Endothelial cell of umbilical vein (primary cell): Measurements from ENCODE around the gene PDK2. TPM values are rescaled to one million over a fixed set of nuclear protein-coding genes. Genes with fewer than 3 reads are reported as not detected.

Experiments used
- BruUV-seq: library from RNA; stranded (reverse); fragments of 400-500 nt; replicated peaks from 2 replicates; lab custom pipeline; 2021; lab: Mats Ljungman, UMichigan
- CTCF ChIA-PET: fragments of 300-600, 350-600 bp; sonication (Branson Sonifier 250); formaldehyde crosslinking; loops from one replicate; lab custom pipeline; 2021; ENCODE audit warnings: antibody characterized with exemption, inconsistent platforms; lab: Charles Lee
- POLR2A ChIA-PET: fragments of 300-600, 350-600 bp; sonication (Branson Sonifier 250); formaldehyde crosslinking; loops from one replicate; lab custom pipeline; 2021; ENCODE audit warnings: antibody characterized with exemption, inconsistent platforms; lab: Charles Lee
- DNase-seq: peaks from one replicate; pipeline ENCODE4 v3.0.0-alpha.2; 2011; ENCODE audit warnings: low read depth, low spot score
- FAIRE-seq: peaks from 2 replicates; lab custom pipeline; 2011; peaks lifted over from hg19 to GRCh38; lab: Jason Lieb, UNC
- H2AFZ ChIP-seq: 2 replicates; pipeline ENCODE4 v1.6.0; 2012; ENCODE audit warnings: low read depth, low read length, control low read depth, inconsistent platforms
- H3K27ac ChIP-seq: 2 replicates; pipeline ENCODE4 v1.5.1; 2011; ENCODE audit warnings: low read depth, mild to moderate bottlenecking, control low read depth, low read length, moderate library complexity; ENCODE audit not compliant: insufficient read depth
- H3K27me3 ChIP-seq, 2 experiments: 2 replicates each; pipeline versions ENCODE4 v1.6.0 to v1.6.1; 2011; ENCODE audit warnings: low read length in 2 of 2, mixed read lengths in 1 of 2; ENCODE audit not compliant: control insufficient read depth in 2 of 2, insufficient read depth in 2 of 2
- H3K36me3 ChIP-seq, 2 experiments: 2 replicates in 1 of 2; 3 replicates in 1 of 2; pipeline ENCODE4 v1.5.1; 2011; ENCODE audit warnings: low read length in 2 of 2, mild to moderate bottlenecking in 1 of 2, moderate library complexity in 1 of 2; ENCODE audit not compliant: control insufficient read depth in 2 of 2, insufficient read depth in 2 of 2; ENCODE audit errors: extremely low read depth in 1 of 2
- H3K4me1 ChIP-seq: 3 replicates; pipeline ENCODE4 v1.5.1; 2011; ENCODE audit warnings: mild to moderate bottlenecking, low read length; ENCODE audit not compliant: control insufficient read depth, insufficient read depth; ENCODE audit errors: extremely low read depth
- H3K4me2 ChIP-seq: 2 replicates; pipeline ENCODE4 v1.6.1; 2011; ENCODE audit warnings: low read length, control low read depth, mixed read lengths; ENCODE audit not compliant: insufficient read depth
- H3K4me3 ChIP-seq, 3 experiments: fragments of 200-600 bp in 1 of 3; sonication (generic), shearing (Covaris generic) in 1 of 3; replicated peaks in 1 of 3; 2 replicates each; pipeline ENCODE4 v1.5.1; 2011 to 2016; ENCODE audit warnings: control low read depth in 3 of 3, low read length in 3 of 3, mild to moderate bottlenecking in 2 of 3, inconsistent platforms in 1 of 3, low read depth in 1 of 3, moderate library complexity in 1 of 3; ENCODE audit not compliant: insufficient read depth in 1 of 3
- H3K79me2 ChIP-seq: 2 replicates; pipeline ENCODE4 v1.6.0; 2012; ENCODE audit warnings: low read length, inconsistent platforms; ENCODE audit not compliant: control insufficient read depth, insufficient read depth
- H3K9ac ChIP-seq: replicated peaks from 2 replicates; pipeline ENCODE3; 2011; ENCODE audit warnings: low read length, control low read depth; ENCODE audit not compliant: insufficient read depth; ENCODE audit errors: extremely low read depth
- H3K9me1 ChIP-seq: replicated peaks from 3 replicates; pipeline ENCODE4 v1.6.0; 2011; ENCODE audit warnings: mild to moderate bottlenecking, low read length; ENCODE audit not compliant: control insufficient read depth, insufficient read depth; ENCODE audit errors: extremely low read depth
- H3K9me3 ChIP-seq: replicated peaks from 2 replicates; pipeline ENCODE4 v1.5.1; 2012; ENCODE audit warnings: low read length, inconsistent platforms; ENCODE audit not compliant: control insufficient read depth, insufficient read depth
- H4K20me1 ChIP-seq: replicated peaks from 2 replicates; pipeline ENCODE3; 2011; ENCODE audit warnings: mild to moderate bottlenecking, low read length; ENCODE audit not compliant: control insufficient read depth, insufficient read depth; ENCODE audit errors: extremely low read depth
- EZH2 ChIP-seq: IDR thresholded peaks from 2 replicates; pipeline ENCODE4 v1.6.1; 2012; ENCODE audit warnings: borderline replicate concordance, low read depth, mild to moderate bottlenecking, moderate library complexity, low read length, inconsistent platforms; ENCODE audit not compliant: severe bottlenecking
- FOS ChIP-seq: IDR thresholded peaks from 2 replicates; pipeline ENCODE4 v1.6.1; 2011; ENCODE audit warnings: mild to moderate bottlenecking, low read length, moderate library complexity, borderline replicate concordance; ENCODE audit not compliant: insufficient read depth
- GATA2 ChIP-seq: IDR thresholded peaks from 2 replicates; pipeline ENCODE4 v1.7.0; 2011; ENCODE audit warnings: low read depth, mild to moderate bottlenecking, moderate library complexity, mixed read lengths, low read length; ENCODE audit not compliant: insufficient read length, insufficient read depth
- JUN ChIP-seq: IDR thresholded peaks from 2 replicates; pipeline ENCODE4 v1.6.1; 2011; ENCODE audit warnings: borderline replicate concordance, low read depth; ENCODE audit not compliant: insufficient read length, insufficient read depth
- MYC ChIP-seq: IDR thresholded peaks from one replicate; pipeline ENCODE4 v1.6.1; 2011; ENCODE audit warnings: mild to moderate bottlenecking, low read depth, low read length
- POLR2A ChIP-seq: IDR thresholded peaks from 2 replicates; pipeline ENCODE4 v1.6.1; 2012; ENCODE audit warnings: low read depth, mild to moderate bottlenecking, control low read depth, low read length
- POLR2AphosphoS5 ChIP-seq: IDR thresholded peaks from 2 replicates; pipeline ENCODE4 v1.6.1; 2012; ENCODE audit warnings: low read depth, mild to moderate bottlenecking, control low read depth, low read length, moderate library complexity; ENCODE audit not compliant: insufficient read depth
- dilution Hi-C: fragments of 300-500 bp; cut with MboI; formaldehyde crosslinking; loops from one replicate; pipeline ENCODE4 v1.15.0; 2019; ENCODE audit warnings: low sequenced_read_pairs; ENCODE audit not compliant: extremely low pct_ligation_motif_present
- intact Hi-C: fragments of 100-400 bp; cut with micrococcal nuclease; formaldehyde crosslinking; loops from one replicate; pipeline ENCODE4 v1.10.0; 2022
- polyA plus RNA-seq, 4 experiments: library from polyadenylated mRNA; depleted of rRNA in 3 of 4; stranded (reverse) in 3 of 4; unstranded in 1 of 4; fragments of >200 nt; gene quantifications; 2 replicates each; pipeline versions ENCODE4 v1.2.1 to v1.2.3, GENCODE V29; 2011 to 2012; ENCODE audit warnings: missing spikeins in 1 of 4
- total RNA-seq: library from RNA; stranded (reverse); gene quantifications from 2 replicates; pipeline ENCODE4 v1.2.3, GENCODE V29; 2021
- TF ChIP-seq, protein P1 (sequence below), 2 donors: IDR thresholded peaks; 1 replicate in 1 of 2; 2 replicates in 1 of 2; pipeline ENCODE4 v1.5.1; 2011; ENCODE audit warnings: low read length in 2 of 2, mild to moderate bottlenecking in 2 of 2, moderate library complexity in 2 of 2, control low read depth in 1 of 2, inconsistent platforms in 1 of 2, low read depth in 1 of 2; ENCODE audit not compliant: insufficient read depth in 1 of 2; ENCODE audit errors: extremely low read depth in 1 of 2
- TF ChIP-seq, protein P2 (sequence below): IDR thresholded peaks from 2 replicates; pipeline ENCODE4 v1.6.1; 2011; ENCODE audit not compliant: insufficient read depth, insufficient read length

The PDK2 gene
- total and polyA plus RNA-seq, 2 donors (not counting 3 experiments of a cell fraction or from before 2014, with no cell fraction given), result 21.3 to 114 TPM

DNA sequence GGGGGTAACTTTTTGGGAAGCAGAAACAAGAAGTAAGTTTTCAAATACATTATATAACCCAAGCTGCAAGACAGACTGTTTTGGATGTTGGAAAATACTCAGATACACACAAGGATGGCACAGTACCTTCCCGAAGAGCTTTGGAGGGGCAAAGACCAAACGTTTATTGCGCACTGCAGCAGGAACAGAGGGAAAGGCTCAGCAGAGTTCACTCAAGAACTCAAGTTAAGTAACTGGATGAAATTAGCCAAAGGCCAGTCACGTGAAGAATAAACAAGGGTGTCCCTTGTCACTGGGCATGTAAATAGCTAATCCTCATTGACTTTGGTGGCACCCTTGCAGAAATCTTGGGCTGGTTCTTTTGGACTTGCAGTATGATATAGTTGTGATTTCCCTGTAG is 2.8 kb downstream of the PDK2 start:
- Histone ChIP-seq H2AFZ (no peak overlapping the region), H3K4me1 (peaks cover 10% of the 10 kb centered on the region), H3K9me3 (no peaks in the 10 kb centered on the region), H3K9ac (no peak overlapping the region), H3K4me3 (no peak overlapping the region), H3K79me2 (no peaks in the 10 kb centered on the region), H3K9me1 (no peaks in the 10 kb centered on the region), H3K27ac (no peak overlapping the region), H3K4me2 (no peak overlapping the region), H3K36me3 (peaks cover 0 to 5% of the 10 kb centered on the region in 2 experiments), H4K20me1 (no peaks in the 10 kb centered on the region), H3K27me3 (no peaks in the 10 kb centered on the region)
- no peak for FAIRE-seq
- no TSS peak for BruUV-seq
- ChIA-PET CTCF (interaction anchor here (1.3 to 2.1 kb wide), 4 partner anchors 10 to 72 kb away, joined by 3 to 5 read pairs (median 4); no protein-coding TSS in a partner anchor), POLR2A (no interaction called here)
- dilution Hi-C loops, result no loop called here
- TF ChIP-seq POLR2A (no peak), FOS (no peak), EZH2 (no peak), POLR2AphosphoS5 (no peak)
- TF ChIP-seq, protein P1, sequence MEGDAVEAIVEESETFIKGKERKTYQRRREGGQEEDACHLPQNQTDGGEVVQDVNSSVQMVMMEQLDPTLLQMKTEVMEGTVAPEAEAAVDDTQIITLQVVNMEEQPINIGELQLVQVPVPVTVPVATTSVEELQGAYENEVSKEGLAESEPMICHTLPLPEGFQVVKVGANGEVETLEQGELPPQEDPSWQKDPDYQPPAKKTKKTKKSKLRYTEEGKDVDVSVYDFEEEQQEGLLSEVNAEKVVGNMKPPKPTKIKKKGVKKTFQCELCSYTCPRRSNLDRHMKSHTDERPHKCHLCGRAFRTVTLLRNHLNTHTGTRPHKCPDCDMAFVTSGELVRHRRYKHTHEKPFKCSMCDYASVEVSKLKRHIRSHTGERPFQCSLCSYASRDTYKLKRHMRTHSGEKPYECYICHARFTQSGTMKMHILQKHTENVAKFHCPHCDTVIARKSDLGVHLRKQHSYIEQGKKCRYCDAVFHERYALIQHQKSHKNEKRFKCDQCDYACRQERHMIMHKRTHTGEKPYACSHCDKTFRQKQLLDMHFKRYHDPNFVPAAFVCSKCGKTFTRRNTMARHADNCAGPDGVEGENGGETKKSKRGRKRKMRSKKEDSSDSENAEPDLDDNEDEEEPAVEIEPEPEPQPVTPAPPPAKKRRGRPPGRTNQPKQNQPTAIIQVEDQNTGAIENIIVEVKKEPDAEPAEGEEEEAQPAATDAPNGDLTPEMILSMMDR (IDR thresholded peaks at IDR 0.05; ENCODE audit: extremely low read depth in 1 of 2, insufficient read depth in 1 of 2, low read depth in 1 of 2, low read length in 2 of 2), result no peak
- intact Hi-C loops, result no loop called here
- no peak for DNase-seq

DNA sequence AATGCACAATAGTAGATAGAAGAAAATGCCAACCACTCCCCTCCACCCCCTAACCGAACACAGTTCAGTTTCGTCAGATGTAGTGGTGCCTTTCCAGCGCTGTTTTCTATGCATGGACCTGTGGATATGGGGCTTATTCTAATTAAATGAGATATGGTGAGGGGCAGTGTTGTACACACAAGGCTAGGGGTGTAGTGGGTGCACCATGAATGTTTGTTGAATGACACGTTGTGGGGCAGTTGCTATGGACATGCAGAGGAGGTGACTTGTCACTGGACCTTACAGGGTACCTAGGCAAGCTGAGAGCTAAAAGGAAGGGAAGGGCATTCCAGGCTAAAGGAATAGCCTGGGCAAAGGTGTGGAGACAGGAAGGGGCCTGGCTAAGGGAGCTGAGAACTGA is 3.4 kb downstream of the PDK2 start:
- CTCF ChIA-PET, result interaction anchor here (1.3 to 2.1 kb wide), 3 partner anchors 11 to 71 kb away, joined by 3 to 5 read pairs (median 4); no protein-coding TSS in a partner anchor
- no peak overlapping the region for H3K4me3 ChIP-seq
- intact Hi-C loops, result no loop called here
- no peak for FAIRE-seq
- peaks cover 0 to 5% of the 10 kb centered on the region in 2 experiments for H3K36me3 ChIP-seq
- H3K9ac ChIP-seq, result no peak overlapping the region
- no peaks in the 10 kb centered on the region for H4K20me1 ChIP-seq
- H3K4me2 ChIP-seq, result no peak overlapping the region
- no peaks in the 10 kb centered on the region for H3K27me3 ChIP-seq
- H3K9me1 ChIP-seq, result no peaks in the 10 kb centered on the region
- dilution Hi-C loops, result no loop called here
- POLR2A ChIA-PET, result no interaction called here
- H2AFZ ChIP-seq, result no peak overlapping the region
- TF ChIP-seq FOS (no peak), JUN (no peak), GATA2 (no peak), POLR2AphosphoS5 (no peak), POLR2A (no peak), EZH2 (no peak), MYC (no peak)
- TF ChIP-seq, protein P1 (IDR thresholded peaks at IDR 0.05; ENCODE audit: extremely low read depth in 1 of 2, insufficient read depth in 1 of 2, low read depth in 1 of 2, low read length in 2 of 2), result no peak
- TF ChIP-seq, protein P2, sequence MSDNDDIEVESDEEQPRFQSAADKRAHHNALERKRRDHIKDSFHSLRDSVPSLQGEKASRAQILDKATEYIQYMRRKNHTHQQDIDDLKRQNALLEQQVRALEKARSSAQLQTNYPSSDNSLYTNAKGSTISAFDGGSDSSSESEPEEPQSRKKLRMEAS, result no peak
- H3K27ac ChIP-seq, result no peak overlapping the region
- no peaks in the 10 kb centered on the region for H3K79me2 ChIP-seq
- BruUV-seq, result no TSS peak
- no peak for DNase-seq
- H3K4me1 ChIP-seq, result peaks cover 10% of the 10 kb centered on the region
- no peaks in the 10 kb centered on the region for H3K9me3 ChIP-seq
